ENCODE results near the gene MTA3.

Gene MTA3

DNA sequence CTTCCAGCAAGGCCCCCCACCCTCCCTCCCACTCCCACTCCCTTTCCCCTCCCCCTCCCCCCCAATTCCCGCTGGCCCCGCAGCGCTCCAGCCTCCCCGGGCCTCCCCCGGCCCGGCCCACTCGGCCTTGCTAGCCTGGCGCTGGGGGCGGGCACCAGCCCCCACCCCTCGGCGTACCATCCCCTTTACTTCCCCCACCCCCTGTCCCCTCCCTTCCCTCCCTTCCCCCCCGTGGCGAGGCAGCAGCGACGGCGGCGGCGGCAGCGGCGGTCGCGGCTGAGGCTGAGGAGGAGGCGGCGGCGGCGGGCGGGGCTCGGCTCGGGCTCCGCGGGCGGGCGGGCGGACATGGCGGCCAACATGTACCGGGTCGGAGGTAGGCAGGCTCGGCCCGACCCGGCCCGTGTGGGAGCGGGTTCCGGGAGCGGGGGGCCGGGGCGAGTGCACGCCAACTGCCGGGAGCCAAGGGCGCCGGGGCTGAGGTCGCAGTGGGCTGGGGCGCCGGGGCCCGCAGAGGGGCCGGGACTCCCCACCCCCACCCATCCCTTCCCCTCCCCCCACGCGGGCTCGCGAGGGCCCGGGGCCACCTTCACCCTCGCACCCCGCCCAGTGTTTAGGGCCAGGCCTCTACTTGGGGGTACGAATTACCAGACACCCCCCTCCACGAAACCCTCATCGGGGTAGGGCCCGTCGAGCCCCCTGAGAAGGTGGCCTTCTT lies at the start of gene MTA3:
MTA3 (plus strand) TSS at position 232 of the 715 bp plus-strand sequence; CDS start at position 346, 114 bp downstream.
- TF ChIP-seq GATA3 (IDR thresholded peaks at IDR 0.05; ENCODE audit: low read depth, low read length) (no peak), GATA2 (IDR thresholded peaks at IDR 0.05; ENCODE audit: low read depth, low read length) (no peak)

DNA sequence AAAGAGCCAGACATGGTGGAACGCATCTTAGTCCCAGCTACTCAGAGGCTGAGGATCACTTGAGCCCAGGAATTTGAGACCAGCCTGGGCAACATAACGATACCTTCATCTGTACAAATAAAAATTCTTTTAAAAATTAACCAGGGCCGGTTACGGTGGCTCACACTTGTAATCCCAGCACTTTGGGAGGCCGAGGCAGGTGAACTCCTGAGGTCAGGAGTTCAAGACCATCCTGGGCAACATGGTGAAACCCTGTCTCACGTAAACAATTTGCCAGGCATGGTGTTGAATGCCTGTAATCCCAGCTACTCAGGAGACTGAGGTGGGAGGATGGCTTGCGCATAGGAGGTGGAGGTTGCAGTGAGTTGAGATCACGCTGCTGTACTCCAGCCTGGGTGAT lies 48.8 kb upstream of the MTA3 start:
- TF ChIP-seq GATA2 (IDR thresholded peaks at IDR 0.05; ENCODE audit: low read depth, low read length) (no peak), GATA3 (IDR thresholded peaks at IDR 0.05; ENCODE audit: low read depth, low read length) (no peak)

DNA sequence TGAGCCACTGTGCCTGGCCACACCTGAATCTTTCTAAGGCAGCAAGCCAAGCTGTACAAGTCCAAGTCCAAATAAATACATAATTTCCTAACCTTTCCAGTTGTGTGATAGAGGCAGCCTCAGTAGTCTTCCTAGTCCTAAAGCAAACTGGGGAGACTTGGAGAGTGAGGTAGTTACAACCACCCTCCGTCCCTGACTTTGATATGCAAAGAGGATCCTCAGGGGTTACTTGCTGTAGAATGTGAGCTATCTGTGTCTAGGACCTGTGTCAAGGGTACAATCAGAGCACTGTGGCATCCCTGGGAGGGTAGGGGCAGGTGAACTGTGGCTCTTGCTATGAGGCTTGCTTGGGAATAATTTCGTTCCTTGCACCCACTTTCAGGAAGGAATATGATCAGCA lies 46.4 kb upstream of the MTA3 start:
- TF ChIP-seq GATA2 (IDR thresholded peaks at IDR 0.05; ENCODE audit: low read depth, low read length): no peak
- TF ChIP-seq GATA3 (IDR thresholded peaks at IDR 0.05; ENCODE audit: low read depth, low read length): no peak

DNA sequence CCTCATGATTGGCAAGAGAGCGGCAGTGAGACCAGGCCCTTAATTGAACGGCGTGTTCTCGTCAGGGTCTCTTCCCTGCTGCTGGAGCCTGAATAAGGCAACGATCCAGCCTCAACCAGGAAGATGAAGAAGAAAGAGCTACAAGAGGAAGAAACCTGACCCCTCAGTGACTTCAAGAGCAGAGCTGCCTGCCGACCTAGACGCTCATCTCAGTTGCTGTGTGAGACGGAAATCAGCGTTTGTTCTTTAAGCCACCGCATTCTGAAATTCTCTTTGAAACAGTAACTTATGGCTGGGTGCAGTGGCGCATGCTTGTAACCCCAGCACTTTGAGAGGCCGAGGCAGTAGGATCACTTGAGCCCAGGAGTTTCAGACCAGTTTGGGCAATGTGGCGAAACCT lies 45.1 kb upstream of the MTA3 start:
- TF ChIP-seq GATA2 (IDR thresholded peaks at IDR 0.05; ENCODE audit: low read depth, low read length) (no peak), GATA3 (IDR thresholded peaks at IDR 0.05; ENCODE audit: low read depth, low read length) (no peak)

DNA sequence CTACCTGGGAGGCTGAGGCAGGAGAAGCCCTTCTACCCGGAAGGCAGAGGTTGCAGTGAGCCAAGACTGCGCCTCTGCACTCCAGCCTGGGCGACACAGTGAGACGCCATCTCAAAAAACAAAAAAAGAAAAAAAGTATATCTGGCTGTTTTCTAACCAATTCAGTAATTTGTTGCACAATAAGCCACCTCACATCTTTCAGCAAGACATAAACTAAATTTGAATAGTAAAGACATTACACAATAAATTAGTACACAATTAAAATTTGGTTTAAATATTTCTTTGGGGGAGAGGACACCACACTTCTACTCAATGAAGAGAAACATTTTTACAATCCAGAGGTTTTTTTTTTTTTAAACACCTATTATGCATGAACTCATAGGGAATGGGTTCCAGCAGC lies 36.0 kb upstream of the MTA3 start:
- no peak for TF ChIP-seq GATA2 (IDR thresholded peaks at IDR 0.05; ENCODE audit: low read depth, low read length)
- no peak for TF ChIP-seq GATA3 (IDR thresholded peaks at IDR 0.05; ENCODE audit: low read depth, low read length)

DNA sequence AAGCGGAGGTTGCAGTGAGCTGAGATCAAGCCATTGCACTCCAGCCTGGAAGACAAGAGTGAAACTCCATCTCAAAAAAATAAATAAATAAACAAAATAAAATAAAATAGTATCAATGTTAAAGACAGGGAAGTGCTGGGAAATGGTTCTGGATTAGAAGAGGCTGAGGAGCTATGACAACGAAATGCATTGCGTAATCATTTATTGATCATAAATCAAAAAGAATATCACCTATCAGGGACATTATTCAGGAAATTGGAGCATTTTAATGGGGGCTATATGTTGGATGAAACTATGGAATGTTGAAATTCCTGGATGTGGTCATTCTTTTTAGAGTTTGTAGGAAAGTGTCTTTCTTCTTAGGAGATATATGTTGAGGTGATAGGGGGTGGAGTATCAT lies 30.9 kb upstream of the MTA3 start:
- TF ChIP-seq GATA3 (IDR thresholded peaks at IDR 0.05; ENCODE audit: low read depth, low read length) (no peak), GATA2 (IDR thresholded peaks at IDR 0.05; ENCODE audit: low read depth, low read length) (no peak)

DNA sequence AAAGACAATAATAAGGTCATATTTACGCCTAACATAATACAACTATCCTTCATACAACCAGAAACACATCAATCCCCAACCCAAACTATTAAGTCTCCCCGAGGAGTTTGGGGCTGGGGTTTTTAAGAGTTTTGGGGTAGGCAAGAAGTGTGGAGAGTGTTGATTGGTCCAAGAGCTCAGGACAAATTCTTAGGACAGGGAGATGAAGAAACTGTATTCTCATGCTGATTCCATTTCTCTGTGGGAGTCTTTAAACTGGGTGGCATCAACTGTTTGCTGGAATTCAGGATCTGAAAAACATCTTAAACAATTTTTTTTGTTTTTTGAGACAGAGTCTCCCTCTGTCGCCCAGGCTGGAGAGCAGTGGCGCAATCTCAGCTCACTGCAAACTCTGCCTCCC lies 25.6 kb upstream of the MTA3 start:
- TF ChIP-seq GATA2 (IDR thresholded peaks at IDR 0.05; ENCODE audit: low read depth, low read length) (no peak), GATA3 (IDR thresholded peaks at IDR 0.05; ENCODE audit: low read depth, low read length) (no peak)

DNA sequence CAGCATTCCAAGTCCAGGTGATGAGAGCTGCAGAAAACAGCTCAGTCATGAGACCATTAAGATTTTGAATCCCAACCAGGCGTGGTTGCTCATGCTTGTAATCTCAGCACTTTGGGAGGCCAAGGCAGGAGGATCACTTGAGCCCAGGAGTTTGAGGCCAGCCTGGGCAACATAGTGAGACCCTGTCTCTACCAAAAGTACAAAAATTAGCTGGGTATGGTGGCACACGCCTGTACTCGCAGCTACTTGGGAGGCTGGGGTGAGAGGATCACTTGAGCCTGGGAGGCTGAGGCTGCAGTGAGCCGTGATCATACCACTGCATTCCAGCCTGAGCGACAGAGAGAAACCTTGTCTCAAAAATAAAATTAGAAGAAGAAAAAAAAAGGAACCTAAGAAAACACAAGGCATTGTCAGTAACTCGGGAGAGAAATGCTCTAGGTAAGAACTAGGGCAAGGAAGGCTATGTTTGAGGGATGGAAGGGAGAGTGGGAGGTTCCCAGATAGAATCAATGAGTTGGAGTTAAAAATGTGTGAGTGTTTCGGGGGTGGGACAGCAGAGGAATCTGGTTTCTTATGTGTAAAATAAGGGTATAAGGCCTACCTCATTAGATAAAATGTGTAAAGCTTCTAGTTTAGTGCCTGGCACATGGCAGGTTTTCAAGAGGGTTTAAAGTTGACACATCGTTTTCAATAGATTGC lies 23.3 kb upstream of the MTA3 start:
- TF ChIP-seq GATA2 (IDR thresholded peaks at IDR 0.05; ENCODE audit: low read depth, low read length) (no peak), GATA3 (IDR thresholded peaks at IDR 0.05; ENCODE audit: low read depth, low read length) (no peak)

DNA sequence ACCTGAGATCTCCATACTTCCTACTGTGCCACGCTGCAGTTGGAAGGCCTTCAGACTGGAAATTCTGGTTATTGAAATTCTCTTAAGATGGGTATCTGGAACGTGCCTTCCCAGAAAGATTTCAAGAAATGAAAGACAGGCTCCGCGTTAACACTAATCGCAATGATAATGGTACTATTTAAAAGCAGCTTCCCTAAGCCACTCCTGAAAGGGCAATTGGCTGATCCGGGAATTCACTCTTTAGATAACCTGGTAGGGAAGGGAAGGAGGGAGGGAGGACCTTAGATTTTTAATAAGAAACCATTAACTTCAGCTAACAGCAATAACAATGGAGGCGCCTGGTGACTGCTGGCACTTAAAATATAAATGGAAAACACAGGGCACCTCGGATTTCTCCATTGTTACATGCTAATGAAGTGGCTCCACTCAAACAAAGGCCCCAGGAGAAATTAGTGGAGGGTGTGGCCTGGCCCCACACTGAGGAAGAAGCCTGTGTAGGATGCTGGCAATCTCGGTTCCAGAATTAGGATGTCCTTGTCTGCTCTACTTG lies 22.5 kb upstream of the MTA3 start:
- TF ChIP-seq GATA3 (IDR thresholded peaks at IDR 0.05; ENCODE audit: low read depth, low read length) (no peak), GATA2 (IDR thresholded peaks at IDR 0.05; ENCODE audit: low read depth, low read length) (no peak)

DNA sequence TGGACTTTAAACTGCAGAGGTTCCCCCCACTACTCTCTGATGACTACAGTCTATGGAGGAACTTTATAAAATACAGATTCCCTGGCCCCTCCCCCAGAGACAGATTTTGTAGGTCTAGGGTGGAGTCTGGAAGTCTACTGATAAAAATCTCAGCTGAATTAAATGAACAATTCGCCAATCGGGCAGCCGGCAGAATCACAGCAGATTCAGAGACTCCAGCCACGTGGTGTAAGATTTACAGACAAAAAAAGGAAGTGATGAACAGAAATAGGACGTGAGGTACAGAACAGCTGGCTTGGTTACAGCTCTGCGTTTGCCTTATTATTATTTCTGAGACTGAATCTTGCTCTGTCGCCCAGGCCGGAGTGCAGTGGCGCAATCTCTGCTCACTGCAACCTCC lies 21.4 kb upstream of the MTA3 start:
- TF ChIP-seq GATA3 (IDR thresholded peaks at IDR 0.05; ENCODE audit: low read depth, low read length) (no peak), GATA2 (IDR thresholded peaks at IDR 0.05; ENCODE audit: low read depth, low read length) (peak; percentile 59)

DNA sequence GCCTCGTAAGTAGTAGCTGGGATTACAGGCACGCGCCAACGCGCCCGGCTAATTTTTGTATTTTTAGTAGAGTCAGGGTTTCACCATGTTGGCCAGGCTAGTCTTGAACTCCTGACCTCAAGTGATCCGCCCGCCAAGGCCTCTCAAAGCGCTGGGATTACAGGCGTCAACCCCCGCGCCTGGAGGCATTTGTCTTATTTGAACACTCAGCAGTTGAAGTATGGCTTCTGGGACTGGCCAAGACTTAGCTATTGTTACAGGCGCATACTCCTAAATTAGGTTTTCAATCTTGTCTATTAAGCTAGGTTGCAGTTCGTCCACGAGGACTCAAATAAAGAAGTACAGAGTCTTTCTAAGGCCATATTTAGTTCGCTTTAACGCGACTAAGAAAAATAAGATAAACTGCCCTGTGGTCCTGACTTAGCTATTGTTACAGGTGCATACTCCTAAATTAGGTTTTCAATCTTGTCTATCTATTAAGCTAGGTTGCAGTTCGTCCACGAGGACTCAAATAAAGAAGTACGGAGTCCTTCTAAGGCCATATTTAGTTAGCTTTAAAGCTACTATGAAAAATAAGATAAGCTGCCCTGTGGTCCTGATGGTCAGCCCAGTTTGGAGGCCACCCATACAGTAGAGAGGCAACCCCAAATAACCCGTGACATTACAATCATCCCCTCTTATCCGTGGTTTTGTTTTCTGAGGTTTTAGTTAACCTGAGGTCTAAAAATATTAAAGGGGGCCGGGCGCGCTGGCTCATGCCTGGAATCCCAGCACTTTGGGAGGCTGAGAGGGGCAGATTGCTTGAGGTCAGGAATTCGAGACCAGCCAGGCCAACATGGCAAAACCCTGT lies 20.8 kb upstream of the MTA3 start:
- TF ChIP-seq GATA3 (IDR thresholded peaks at IDR 0.05; ENCODE audit: low read depth, low read length) (no peak), GATA2 (IDR thresholded peaks at IDR 0.05; ENCODE audit: low read depth, low read length) (no peak)

DNA sequence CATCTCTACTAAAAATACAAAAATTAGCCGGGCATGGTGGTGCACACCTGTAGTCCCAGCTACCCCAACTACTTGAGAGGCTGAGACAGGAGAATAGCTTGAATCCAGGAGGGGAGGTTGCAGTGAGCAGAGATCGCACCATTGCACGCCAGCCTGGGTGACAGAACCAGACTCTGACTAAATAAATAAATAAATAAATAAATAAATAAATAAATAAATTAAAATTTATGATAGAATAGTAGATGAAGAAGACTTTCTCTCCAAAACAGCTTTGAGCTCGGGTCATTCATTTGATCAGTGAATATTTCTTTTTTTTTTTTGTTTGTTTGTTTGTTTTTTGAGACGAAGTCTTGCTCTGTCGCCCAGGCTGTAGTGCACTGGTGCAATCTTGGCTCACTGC lies 17.6 kb upstream of the MTA3 start:
- TF ChIP-seq GATA2 (IDR thresholded peaks at IDR 0.05; ENCODE audit: low read depth, low read length) (no peak), GATA3 (IDR thresholded peaks at IDR 0.05; ENCODE audit: low read depth, low read length) (no peak)

DNA sequence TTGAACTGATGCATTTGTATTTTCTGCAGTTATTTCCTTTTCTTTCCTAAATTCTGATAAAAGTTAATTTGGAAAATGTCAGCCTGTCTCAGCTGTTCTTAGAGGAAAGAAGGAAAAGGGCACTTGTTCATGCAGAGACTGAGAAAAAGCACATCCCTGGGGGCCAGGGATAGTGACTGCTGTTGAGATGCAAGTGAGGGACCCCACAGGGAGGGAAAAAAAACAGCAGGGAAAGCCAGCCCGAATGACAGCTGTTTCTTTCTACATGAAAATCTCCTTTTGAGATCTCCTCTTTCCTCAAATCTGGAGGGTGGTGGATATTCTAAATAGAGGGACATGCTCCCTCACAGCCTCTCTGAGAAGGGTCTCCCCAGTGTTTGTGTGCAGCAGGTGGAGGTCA lies 14.0 kb upstream of the MTA3 start:
- TF ChIP-seq GATA3 (IDR thresholded peaks at IDR 0.05; ENCODE audit: low read depth, low read length): no peak
- no peak for TF ChIP-seq GATA2 (IDR thresholded peaks at IDR 0.05; ENCODE audit: low read depth, low read length)

DNA sequence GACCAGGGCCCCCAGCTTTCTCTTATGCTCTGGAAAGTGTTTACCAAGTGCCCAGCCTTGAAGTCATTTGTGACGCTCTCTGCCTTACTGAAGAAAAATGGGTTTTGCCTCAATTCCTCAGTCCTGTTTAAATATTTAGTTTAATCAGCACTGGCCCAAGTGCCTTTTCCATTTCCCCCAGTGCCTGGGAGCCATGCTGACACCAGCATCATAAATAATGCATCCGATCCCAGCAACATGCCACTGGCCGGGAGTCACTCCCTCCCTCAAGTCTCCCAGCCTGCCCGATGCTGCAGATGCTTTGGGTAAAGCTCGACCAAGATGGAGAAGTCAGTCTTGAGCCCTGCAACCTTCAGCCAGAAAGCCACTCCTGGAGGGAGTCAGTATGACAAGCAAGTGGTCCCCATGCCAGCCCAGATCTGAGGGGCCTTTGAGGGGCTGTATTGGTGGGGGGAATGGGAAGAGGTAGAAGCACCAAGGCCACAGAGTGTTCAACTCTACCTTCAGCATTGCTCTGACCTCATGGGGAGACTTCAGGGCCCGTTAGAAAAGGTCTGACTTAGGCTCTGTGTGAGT lies 12.0 kb upstream of the MTA3 start:
- TF ChIP-seq GATA2 (IDR thresholded peaks at IDR 0.05; ENCODE audit: low read depth, low read length) (no peak), GATA3 (IDR thresholded peaks at IDR 0.05; ENCODE audit: low read depth, low read length) (no peak)
